ENCODE measurements around the gene TTC27. TPM values are rescaled to one million over a fixed set of nuclear protein-coding genes. Genes with fewer than 3 reads are reported as not detected.
"Not testable (repeated sequence)": the region's sequence is repeated elsewhere in the genome, so short reads cannot be mapped to it uniquely, and the experiment has no call there.

TTC27 gene
- total RNA-seq, 1 donor from 2014 or later, result 10.4 TPM

- DNase-seq (ENCODE audit: low spot score), result peak; percentile 30
These were observed 177.6 kb downstream of the TTC27 start for GRCh38 chr2:32805104-32806095.

GRCh38 chr2:32806857-32807256 lies 179.0 kb downstream of the TTC27 start:
- DNase-seq (ENCODE audit: low spot score), result no peak

DNA sequence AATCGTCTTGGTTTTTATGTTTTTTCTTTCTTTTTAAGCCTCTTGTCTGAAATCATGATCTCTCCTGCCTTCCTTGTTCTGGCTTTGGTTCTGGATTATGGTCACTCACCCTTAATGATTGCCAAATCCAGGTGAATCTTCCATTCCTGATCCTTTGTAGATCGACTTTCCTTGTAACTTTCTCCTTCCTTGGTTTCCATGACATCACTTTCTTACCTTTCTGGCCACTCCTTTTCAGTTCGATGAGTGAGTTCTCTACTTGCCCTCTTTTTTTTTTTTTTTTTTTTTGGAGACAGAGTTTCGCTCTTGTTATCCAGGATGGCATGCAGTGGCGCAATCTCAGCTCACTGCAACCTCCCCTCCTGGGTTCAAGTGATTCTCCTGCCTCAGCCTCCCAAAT lies 179.8 kb downstream of the TTC27 start:
- DNase-seq (ENCODE audit: low spot score), result no peak

DNA sequence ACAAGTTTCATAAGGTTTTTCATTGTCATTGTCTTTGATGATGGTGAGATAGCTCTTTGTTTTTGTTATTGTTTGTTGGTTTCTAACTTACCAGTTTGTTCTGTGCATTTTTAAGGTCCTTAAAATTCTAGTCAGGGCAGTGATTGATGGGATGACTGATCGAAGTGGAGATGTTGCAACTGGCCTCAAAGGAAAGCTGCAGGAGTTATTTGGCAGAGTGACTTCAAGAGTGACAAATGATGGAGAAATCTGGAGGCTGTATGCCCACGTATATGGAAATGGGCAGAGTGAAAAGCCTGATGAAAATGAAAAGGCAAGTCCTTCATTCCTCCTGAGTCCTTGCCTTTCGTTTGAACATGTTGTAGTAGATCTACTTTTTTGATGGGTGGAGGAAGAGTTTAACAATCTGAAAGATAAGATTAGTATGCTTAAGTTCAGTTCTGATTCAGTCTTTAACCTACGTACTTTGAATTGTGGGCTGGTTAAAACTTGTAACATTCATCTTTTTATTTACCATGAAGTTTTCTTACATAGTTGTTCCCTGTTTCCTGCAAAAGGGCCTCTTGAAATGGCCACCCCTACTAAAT lies 183.2 kb downstream of the TTC27 start:
- no peak for DNase-seq (ENCODE audit: low spot score)

GRCh38 chr2:32811696-32812095 lies 183.8 kb downstream of the TTC27 start:
- no peak for DNase-seq (ENCODE audit: low spot score)

DNA sequence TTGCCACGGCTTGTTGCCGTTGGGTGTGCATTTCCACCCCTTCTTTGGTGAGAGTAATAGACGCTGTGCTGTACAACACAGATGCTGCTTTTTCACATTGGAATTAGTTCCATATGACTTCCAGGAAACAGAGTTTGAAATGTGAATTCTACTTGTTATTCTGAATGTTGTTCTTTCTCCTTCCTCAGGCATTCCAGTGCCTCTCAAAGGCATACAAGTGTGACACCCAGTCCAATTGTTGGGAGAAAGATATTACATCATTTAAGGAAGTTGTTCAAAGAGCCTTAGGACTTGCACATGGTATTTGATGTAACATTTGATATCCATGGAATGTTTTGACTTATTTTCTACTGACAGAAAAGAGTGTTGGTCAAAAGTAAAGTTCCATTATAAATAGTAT lies 184.5 kb downstream of the TTC27 start:
- no peak for DNase-seq (ENCODE audit: low spot score)

DNA sequence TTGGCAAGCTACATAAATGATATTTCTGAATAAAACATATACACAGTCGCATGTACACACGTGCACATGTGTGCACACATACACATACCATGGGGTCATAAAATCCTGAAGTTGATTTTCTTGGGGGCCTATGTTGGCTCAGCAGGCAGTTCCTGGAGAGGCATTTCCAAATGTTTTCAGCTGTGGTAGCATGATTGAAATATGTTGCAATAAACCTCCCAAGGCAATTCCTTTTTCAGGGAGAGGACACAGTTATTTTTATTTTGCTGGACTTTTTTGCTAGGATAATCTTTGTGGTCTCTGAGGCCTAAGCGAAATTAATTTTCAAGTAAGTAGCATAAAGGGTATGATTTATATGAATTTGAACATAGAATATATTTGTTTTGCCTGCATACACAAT lies 192.2 kb downstream of the TTC27 start:
- DNase-seq (ENCODE audit: low spot score), result no peak

DNA sequence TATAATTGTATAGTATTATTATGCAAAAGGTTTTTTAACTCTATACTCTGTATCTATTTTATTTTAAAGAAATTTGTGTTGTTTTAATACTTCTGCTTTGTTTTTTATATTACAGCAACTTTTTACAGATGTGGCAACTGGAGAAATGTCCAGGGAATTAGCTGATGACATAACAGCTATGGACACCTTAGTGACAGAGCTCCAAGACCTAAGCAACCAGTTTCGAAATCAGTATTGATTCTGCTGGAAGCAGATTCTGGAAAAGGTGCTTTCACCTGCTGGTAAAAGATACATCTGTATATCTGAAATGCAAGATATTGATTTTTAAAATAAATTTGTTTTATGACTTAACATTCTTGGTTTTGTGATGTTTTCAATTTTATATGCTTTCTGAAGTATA lies 192.9 kb downstream of the TTC27 start:
- DNase-seq (ENCODE audit: low spot score), result no peak

DNA sequence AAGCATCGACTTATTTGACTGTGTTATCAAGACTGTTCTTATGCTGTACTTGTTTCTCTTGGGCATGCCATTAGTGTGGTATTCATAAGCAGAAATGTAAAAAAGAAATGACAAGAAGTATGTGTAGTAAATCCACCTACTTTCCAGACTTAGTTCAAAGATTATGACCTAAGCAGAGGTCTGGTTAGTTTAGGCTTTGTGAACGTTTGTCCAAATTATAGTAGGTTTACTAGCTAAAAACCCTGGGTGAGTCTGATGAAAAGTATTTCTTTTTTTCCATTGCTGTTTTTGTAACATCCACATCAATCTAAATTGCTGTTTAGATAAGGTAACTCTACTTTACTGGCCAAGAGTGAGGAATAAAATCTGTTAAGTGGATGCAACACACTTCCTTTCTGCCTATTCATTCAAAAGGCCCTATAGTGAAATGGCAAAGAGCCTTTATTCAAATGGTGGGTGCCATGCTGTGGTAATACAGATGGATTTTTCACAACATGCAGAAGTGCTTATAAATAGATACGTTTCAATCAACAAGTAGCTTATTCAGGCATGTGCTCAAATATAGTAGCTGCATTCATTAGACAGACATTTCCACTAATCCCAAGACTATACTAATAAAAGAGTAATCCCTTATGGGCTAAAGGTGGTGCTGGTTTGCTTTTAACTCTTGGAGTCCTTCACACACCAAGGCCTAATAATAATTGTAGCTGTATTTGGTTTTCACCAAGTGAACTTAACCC lies 196.4 kb downstream of the TTC27 start:
- no peak for DNase-seq (ENCODE audit: low spot score)

- peak; percentile 45 for DNase-seq (ENCODE audit: low spot score)
These were observed 197.5 kb downstream of the TTC27 start for GRCh38 chr2:32825291-32825712.

DNA sequence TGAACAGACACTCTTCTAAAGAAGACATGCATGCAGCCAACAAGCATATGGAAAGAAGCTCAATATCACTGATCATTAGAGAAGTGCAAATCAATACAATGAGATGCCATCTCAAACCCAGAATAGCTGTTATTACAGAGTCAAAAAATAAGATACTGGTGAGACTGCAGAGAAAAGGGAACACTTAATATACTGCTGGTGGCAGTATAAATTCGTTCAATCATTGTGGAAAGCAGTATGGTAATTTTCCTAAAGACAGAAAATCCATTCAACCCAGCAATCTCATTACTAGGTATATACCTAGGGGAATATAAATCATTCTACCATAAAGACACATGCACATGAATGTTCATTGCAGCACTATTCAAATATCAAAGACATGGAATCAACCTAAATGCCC lies 202.3 kb downstream of the TTC27 start:
- DNase-seq (ENCODE audit: low spot score), result no peak

DNA sequence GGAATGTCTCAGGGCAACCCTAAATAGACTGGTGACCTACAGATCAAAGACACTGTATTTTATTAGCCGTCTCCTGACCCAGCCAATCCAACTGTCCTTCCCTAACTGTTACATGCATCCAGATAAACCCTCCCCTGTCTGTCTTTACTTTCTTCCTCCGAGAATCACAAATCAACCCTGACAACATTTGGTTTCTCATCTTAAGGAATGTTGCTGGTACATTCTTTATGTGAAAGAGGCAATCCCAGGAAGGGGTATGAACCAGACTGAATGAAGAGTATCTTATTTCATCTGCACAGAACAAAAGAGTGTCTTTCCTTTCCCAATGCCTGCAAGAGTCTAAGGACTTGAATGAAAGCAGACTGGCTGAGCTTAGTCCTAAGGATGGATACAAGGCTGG lies 205.0 kb downstream of the TTC27 start:
- DNase-seq (ENCODE audit: low spot score), result no peak

DNA sequence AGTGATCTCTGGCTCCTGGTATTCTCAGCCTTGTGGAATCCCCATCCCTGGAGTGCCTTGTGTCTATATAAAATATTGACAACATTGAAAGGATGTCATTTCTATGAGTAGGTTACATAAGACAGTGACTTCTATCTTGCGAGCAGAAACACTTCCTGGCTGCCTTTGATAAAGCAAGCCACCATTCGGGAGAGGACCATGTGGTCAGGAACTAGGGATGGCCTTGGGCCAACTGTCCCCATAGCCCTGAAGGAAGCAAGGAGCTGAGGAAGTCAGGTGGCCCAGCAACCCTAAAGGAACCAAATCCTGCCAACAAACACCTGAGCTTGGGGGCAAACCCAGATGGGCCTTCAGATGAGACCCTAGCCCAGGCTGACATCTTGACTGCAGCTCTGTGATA lies 205.9 kb downstream of the TTC27 start:
- DNase-seq (ENCODE audit: low spot score), result no peak

- DNase-seq (ENCODE audit: low spot score), result no peak
These were observed 207.3 kb downstream of the TTC27 start for GRCh38 chr2:32835148-32835547.

- no peak for DNase-seq (ENCODE audit: low spot score)
These were observed 209.1 kb downstream of the TTC27 start for GRCh38 chr2:32836933-32837332.

GRCh38 chr2:32838418-32838817 lies 210.6 kb downstream of the TTC27 start:
- DNase-seq (ENCODE audit: low spot score), result no peak

- DNase-seq (ENCODE audit: low spot score), result no peak
These were observed 211.1 kb downstream of the TTC27 start for GRCh38 chr2:32838949-32839348.

DNA sequence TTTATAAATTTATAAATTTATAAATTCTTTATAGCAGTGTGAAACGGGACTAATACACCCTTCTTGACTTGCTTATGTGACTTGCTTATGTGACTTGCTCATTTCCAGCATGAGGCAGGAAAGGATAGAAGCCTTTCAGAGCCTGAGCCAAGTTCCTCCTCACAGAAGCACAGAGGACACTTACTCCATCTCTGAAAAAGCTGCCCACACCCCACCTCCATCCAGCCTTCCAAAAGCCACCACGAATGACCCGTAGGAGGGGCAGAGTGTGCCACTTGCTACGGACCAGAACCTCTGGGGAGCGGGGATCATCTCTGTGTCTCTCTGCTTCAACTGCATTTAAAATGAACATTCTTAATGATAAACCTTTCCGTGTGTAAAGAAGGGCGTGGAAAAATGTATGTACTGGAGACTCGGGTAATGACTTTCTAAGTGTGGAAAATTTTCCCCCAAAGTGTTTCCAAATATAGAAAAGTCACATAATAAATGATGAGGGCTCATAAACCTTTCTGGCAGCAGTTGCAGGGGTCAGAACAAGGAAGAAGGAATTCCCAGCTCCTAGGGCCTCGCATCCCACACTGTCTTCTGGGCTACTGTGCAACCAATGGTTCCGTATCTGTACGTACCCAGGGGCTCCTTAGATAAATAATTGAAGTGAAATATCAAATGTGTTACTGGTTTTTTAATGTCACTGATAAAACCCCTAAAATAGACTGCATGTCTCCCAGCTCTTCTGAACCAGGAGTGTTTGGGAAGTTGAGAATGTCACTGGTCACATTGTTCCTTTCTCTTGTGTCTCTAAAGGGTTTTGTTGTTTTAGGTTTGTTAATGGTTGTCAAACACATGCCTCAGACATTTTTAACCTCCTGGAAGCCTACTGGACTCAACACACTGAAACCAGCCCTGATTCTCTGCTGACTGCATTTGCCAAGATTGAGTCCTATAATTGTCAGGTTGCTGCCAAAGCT lies 214.4 kb downstream of the TTC27 start:
- DNase-seq (ENCODE audit: low spot score), result no peak

GRCh38 chr2:32843699-32844098 lies 215.8 kb downstream of the TTC27 start:
- no peak for DNase-seq (ENCODE audit: low spot score)

- no peak for DNase-seq (ENCODE audit: low spot score)
These were observed 216.4 kb downstream of the TTC27 start for GRCh38 chr2:32844253-32844652.

- not testable (repeated sequence) for DNase-seq (ENCODE audit: low spot score)
These were observed 218.4 kb downstream of the TTC27 start for GRCh38 chr2:32846274-32846673.

Measured in mucosa of gallbladder (tissue), 1 donor.